Choroid plexus epithelial cell (primary cell): ENCODE data around the gene TMTC2.

Experiments
- DNase-seq: peaks from one replicate; pipeline ENCODE4 v3.0.0-alpha.2; 2010; ENCODE audit warnings: low read depth
- H3K4me3 ChIP-seq: 2 replicates; pipeline ENCODE4 v1.5.1; 2011; ENCODE audit warnings: low read depth, mild to moderate bottlenecking, control low read depth, low read length, moderate library complexity
- CTCF ChIP-seq: conservative IDR thresholded peaks from 2 replicates; pipeline ENCODE4 v1.5.1; 2011; ENCODE audit warnings: low read depth, mild to moderate bottlenecking, control low read depth, inconsistent platforms, low read length, moderate library complexity

TMTC2 gene

GRCh38 chr12:82966001-82966559 is 279.4 kb downstream of the TMTC2 start:
- no peak overlapping the region for H3K4me3 ChIP-seq
- no peak for TF ChIP-seq CTCF
- DNase-seq = peak; percentile 3

GRCh38 chr12:82968631-82969367 is 282.1 kb downstream of the TMTC2 start:
- no peak overlapping the region for H3K4me3 ChIP-seq
- DNase-seq = peak; percentile 25
- no peak for TF ChIP-seq CTCF

- no peak for DNase-seq
- TF ChIP-seq CTCF = no peak
- H3K4me3 ChIP-seq = no peak overlapping the region
Observed at GRCh38 chr12:82970614-82971013, 283.9 kb downstream of the TMTC2 start.

- no peak overlapping the region for H3K4me3 ChIP-seq
- TF ChIP-seq CTCF = no peak
- no peak for DNase-seq
Observed at GRCh38 chr12:82971584-82971983, 284.9 kb downstream of the TMTC2 start.

- DNase-seq = no peak
- no peak overlapping the region for H3K4me3 ChIP-seq
- no peak for TF ChIP-seq CTCF
Observed at GRCh38 chr12:82972624-82973023, 285.9 kb downstream of the TMTC2 start.

GRCh38 chr12:82973592-82973991 is 286.9 kb downstream of the TMTC2 start:
- TF ChIP-seq CTCF = no peak

GRCh38 chr12:82981150-82981549 is 294.4 kb downstream of the TMTC2 start:
- no peak overlapping the region for H3K4me3 ChIP-seq
- no peak for TF ChIP-seq CTCF
- DNase-seq = peak; percentile 5

More at GRCh38 chr12:82973592-82973991, 286.9 kb downstream of the TMTC2 start:
- DNase-seq = no peak
- no peak overlapping the region for H3K4me3 ChIP-seq
